B cell (primary cell): ENCODE measurements around the gene MAP7. TPM values are rescaled to one million over a fixed set of nuclear protein-coding genes. Genes with fewer than 3 reads are reported as not detected.

Experiments
- ATAC-seq: fragments of 200-7000 bp; cut with Tn5 transposase; one replicate; pipeline ENCODE4 v1.10.0; 2021; ENCODE audit warnings: low read depth, mild to moderate bottlenecking, moderate number of reproducible peaks, moderate library complexity
- CTCF ChIA-PET: fragments of 350-600 bp; sonication (Branson Sonifier 250); formaldehyde crosslinking; loops from one replicate; lab custom pipeline; 2021; ENCODE audit warnings: antibody characterized with exemption, inconsistent platforms; lab: Charles Lee
- POLR2A ChIA-PET: fragments of 350-600 bp; sonication (Branson Sonifier 250); formaldehyde crosslinking; loops from one replicate; lab custom pipeline; 2021; ENCODE audit warnings: antibody characterized with exemption; lab: Charles Lee
- DNase-seq: peaks from one replicate; pipeline ENCODE4 v3.0.0; 2013
- H2AFZ ChIP-seq: 2 replicates; pipeline ENCODE4 v1.6.1; 2012; ENCODE audit warnings: mild to moderate bottlenecking, low read depth, low read length; ENCODE audit not compliant: insufficient read depth, poor library complexity, severe bottlenecking
- H3K27ac ChIP-seq, 2 donors: 1 replicate in 1 of 2; 2 replicates in 1 of 2; pipeline ENCODE4 v1.5.1; 2012 to 2013; ENCODE audit warnings: low read length in 2 of 2, mild to moderate bottlenecking in 2 of 2, moderate library complexity in 1 of 2
- H3K27me3 ChIP-seq, 4 experiments: fragments of 200-600 bp in 1 of 4; sonication (generic) in 1 of 4; replicated peaks in 1 of 4; 1 replicate in 2 of 4; 2 replicates in 2 of 4; pipeline versions ENCODE4 v1.6.1 to v1.7.0; 2013 to 2016; ENCODE audit warnings: low read length in 3 of 4, mild to moderate bottlenecking in 2 of 4, mixed read lengths in 1 of 4, moderate library complexity in 1 of 4; ENCODE audit not compliant: insufficient read depth in 4 of 4, control insufficient read depth in 3 of 4; ENCODE audit errors: control extremely low read depth in 1 of 4
- H3K36me3 ChIP-seq, 2 experiments: replicated peaks in 1 of 2; 1 replicate in 1 of 2; 2 replicates in 1 of 2; pipeline versions ENCODE4 v1.6.1 to v1.7.1; 2013; ENCODE audit warnings: low read length in 1 of 2; ENCODE audit not compliant: insufficient read depth in 2 of 2, control insufficient read depth in 1 of 2; ENCODE audit errors: control extremely low read depth in 1 of 2, extremely low read depth in 1 of 2
- H3K4me1 ChIP-seq, 2 donors: fragments of 200-600 bp in 1 of 2; sonication (generic) in 1 of 2; 1 replicate in 1 of 2; 2 replicates in 1 of 2; pipeline versions ENCODE4 v1.5.1 to v1.6.1; 2013 to 2017; ENCODE audit warnings: low read length in 2 of 2; ENCODE audit not compliant: control insufficient read depth in 2 of 2, insufficient read depth in 2 of 2
- H3K4me2 ChIP-seq: replicated peaks from 2 replicates; pipeline ENCODE3; 2012; ENCODE audit warnings: mild to moderate bottlenecking, low read depth, low read length; ENCODE audit not compliant: poor library complexity, severe bottlenecking
- H3K4me3 ChIP-seq, 5 experiments: fragments of 200-600 bp in 1 of 5; sonication (generic) in 1 of 5; 1 replicate in 3 of 5; 2 replicates in 2 of 5; pipeline versions ENCODE4 v1.5.1 to v1.7.0; 2011 to 2016; ENCODE audit warnings: low read length in 4 of 5, mild to moderate bottlenecking in 4 of 5, low read depth in 2 of 5, control low read depth in 1 of 5, moderate library complexity in 1 of 5; ENCODE audit not compliant: insufficient read depth in 1 of 5; ENCODE audit errors: control extremely low read depth in 1 of 5, extremely low read depth in 1 of 5
- H3K79me2 ChIP-seq: fragments of 200-600 bp; sonication (generic); one replicate; pipeline ENCODE4 v1.6.0; 2016; ENCODE audit warnings: low read length; ENCODE audit not compliant: control insufficient read depth, insufficient read depth
- H3K9ac ChIP-seq: fragments of 200-600 bp; sonication (generic); 2 replicates; pipeline ENCODE4 v1.6.1; 2017; ENCODE audit warnings: mild to moderate bottlenecking, low read length, moderate library complexity
- H3K9me3 ChIP-seq, 3 donors: one replicate each; pipeline versions ENCODE4 v1.6.1 to v1.7.1; 2013; ENCODE audit warnings: low read length in 2 of 3; ENCODE audit not compliant: control insufficient read depth in 2 of 3, insufficient read depth in 1 of 3; ENCODE audit errors: control extremely low read depth in 1 of 3
- H4K20me1 ChIP-seq: 2 replicates; pipeline ENCODE4 v1.6.0; 2012; ENCODE audit warnings: mild to moderate bottlenecking, low read length; ENCODE audit not compliant: insufficient read depth, control insufficient read depth, poor library complexity, severe bottlenecking
- H3K27ac Mint-ChIP-seq: one replicate; pipeline ENCODE4 v1.8.0; 2021; ENCODE audit warnings: mixed read lengths
- H3K27me3 Mint-ChIP-seq: one replicate; pipeline ENCODE4 v1.8.0; 2021; ENCODE audit warnings: mixed read lengths
- H3K4me1 Mint-ChIP-seq: one replicate; pipeline ENCODE4 v1.8.0; 2021; ENCODE audit warnings: mixed read lengths
- H3K4me3 Mint-ChIP-seq: one replicate; pipeline ENCODE4 v1.8.0; 2021; ENCODE audit warnings: mixed read lengths
- H3K9me3 Mint-ChIP-seq: one replicate; pipeline ENCODE4 v1.8.0; 2022; ENCODE audit warnings: mixed read lengths; ENCODE audit not compliant: insufficient read depth
- CTCF ChIP-seq: fragments of 200-600 bp; IDR thresholded peaks from one replicate; pipeline ENCODE4 v1.8.0; 2022; ENCODE audit warnings: antibody characterized with exemption, mild to moderate bottlenecking
- EZH2 ChIP-seq: IDR thresholded peaks from 2 replicates; pipeline ENCODE4 v1.6.1; 2012; ENCODE audit warnings: borderline replicate concordance, low read depth, mild to moderate bottlenecking, moderate library complexity, low read length; ENCODE audit not compliant: insufficient read depth, poor library complexity, severe bottlenecking
- WGBS: methylation state at CpG from one replicate; pipeline ENCODE4 v1.1.5; 2013; ENCODE audit warnings: missing lambda C conversion rate; ENCODE audit not compliant: insufficient coverage; 5-methylcytosine and 5-hydroxymethylcytosine counted together
- intact Hi-C: fragments of 100-400 bp; cut with micrococcal nuclease; formaldehyde crosslinking; loops from one replicate; pipeline ENCODE4 v1.10.0; 2022
- polyA plus RNA-seq: library from polyadenylated mRNA; depleted of rRNA; stranded (reverse); fragments of >200 nt; gene quantifications from 2 replicates; pipeline ENCODE4 v1.2.3, GENCODE V29; 2012
- total RNA-seq, 2 donors: library from RNA; stranded (reverse); fragments of 120-200 nt in 1 of 2; gene quantifications; 1 replicate in 1 of 2; 2 replicates in 1 of 2; pipeline versions ENCODE4 v1.2.3 to v1.2.4, GENCODE V29; 2013 to 2022

Gene MAP7
- total and polyA plus RNA-seq, 2 donors (not counting 1 experiment from before 2014, with no cell fraction given) = 0.34 to 0.64 TPM

- peaks cover 15% of the 10 kb centered on the region for H3K4me1 Mint-ChIP-seq
Observed at GRCh38 chr6:136362421-136363356, 187.5 kb downstream of the MAP7 start.

More at GRCh38 chr6:136362421-136363356, 187.5 kb downstream of the MAP7 start:
- TF ChIP-seq CTCF (no peak), EZH2 (no peak)
- WGBS = 88% methylated on average over 2 of the region's 11 CpGs
- Mint-ChIP-seq H3K4me3 (no peak overlapping the region), H3K27me3 (no peaks in the 10 kb centered on the region), H3K9me3 (no peaks in the 10 kb centered on the region), H3K27ac (no peak overlapping the region)
- Histone ChIP-seq H3K4me3 (no peak overlapping the region), H3K27ac (no peak overlapping the region), H3K27me3 (no peaks in the 10 kb centered on the region), H3K79me2 (no peaks in the 10 kb centered on the region), H3K9me3 (no peaks in the 10 kb centered on the region), H3K36me3 (no peaks in the 10 kb centered on the region), H2AFZ (no peak overlapping the region), H3K9ac (no peak overlapping the region), H3K4me1 (peaks cover 11 to 13% of the 10 kb centered on the region in 2 donors), H3K4me2 (no peak overlapping the region), H4K20me1 (no peaks in the 10 kb centered on the region)
- intact Hi-C loops = no loop called here
- POLR2A ChIA-PET = no interaction called here
- CTCF ChIA-PET = no interaction called here
- no peak for ATAC-seq
- no peak for DNase-seq
